HG02981 (cell line): ENCODE results near the gene ADGRG1.

ENCODE experiments used
- ATAC-seq: cut with Tn5 transposase; IDR thresholded peaks from one replicate; pipeline ENCODE4 v1.9.1; 2021; ENCODE audit warnings: mild to moderate bottlenecking, moderate library complexity; ENCODE audit not compliant: unreplicated experiment

The ADGRG1 gene

DNA sequence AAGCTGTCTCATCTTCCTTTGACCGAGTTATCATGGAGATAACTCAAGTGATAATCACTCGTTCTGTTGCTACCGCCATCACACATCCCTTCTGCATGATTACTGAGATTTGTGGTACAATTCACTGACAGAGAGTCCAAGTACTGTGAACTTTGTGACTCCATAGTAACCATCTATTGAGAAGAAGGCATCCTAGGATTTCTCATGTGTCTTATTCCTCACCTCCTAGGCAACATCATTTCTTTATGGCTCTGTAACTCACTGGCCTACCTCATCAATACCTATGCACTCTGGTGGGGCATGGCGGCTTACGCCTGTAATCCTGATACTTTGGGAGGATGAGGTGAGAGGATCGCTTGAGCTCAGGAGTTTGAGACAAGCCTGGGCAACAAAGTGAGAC, 85.6 kb downstream of the ADGRG1 start:
- no peak for ATAC-seq
